ENCODE data around the gene PLA2G3. TPM values are rescaled to one million over a fixed set of nuclear protein-coding genes. Genes with fewer than 3 reads are reported as not detected.

PLA2G3 gene
- polyA plus RNA-seq, 2 of the 4 experiments (the other 2 are of a cell fraction), result not detected

GRCh38 chr22:31126128-31126868, 14.0 kb downstream of the PLA2G3 start:
- Histone ChIP-seq H3K4me3 (no peak overlapping the region), H3K4me1 (peaks cover 11% of the 10 kb centered on the region), H3K27ac (no peak overlapping the region), H3K9me3 (no peaks in the 10 kb centered on the region), H3K4me2 (no peak overlapping the region)
- ChIA-PET POLR2A (no interaction called here), CTCF (interaction anchor here (0.8 to 3.3 kb wide), 4 partner anchors 9 to 115 kb away, joined by 3 to 17 read pairs (median 4); partner anchors contain the start of gene SELENOM)
- DNase-seq (ENCODE audit: low read depth in 1 of 2, low spot score in 1 of 2), result no peak
- WGBS (ENCODE audit: missing lambda C conversion rate), result 93% methylated on average over 3 of the region's 22 CpGs
- ATAC-seq, result no peak
- TF ChIP-seq NPAS2 (CRISPR knock-in tag; IDR thresholded peaks at IDR 0.05; ENCODE audit: borderline replicate concordance) (no peak), CHD2 (IDR thresholded peaks at IDR 0.05; ENCODE audit: low read length, partially characterized antibody) (no peak)
- FAIRE-seq, result no peak

GRCh38 chr22:31125521-31126117, 14.7 kb downstream of the PLA2G3 start:
- FAIRE-seq (no peak), DNase-seq (ENCODE audit: low read depth in 1 of 2, low spot score in 1 of 2) (no peak), ATAC-seq (no peak)
- ChIA-PET POLR2A (no interaction called here), CTCF (interaction anchor here (0.8 to 3.3 kb wide), 4 partner anchors 9 to 116 kb away, joined by 3 to 17 read pairs (median 4); partner anchors contain the start of gene SELENOM)
- TF ChIP-seq EHF (CRISPR knock-in tag; IDR thresholded peaks at IDR 0.05) (no peak), HDAC2 (IDR thresholded peaks at IDR 0.05) (no peak), FOSB (CRISPR knock-in tag; IDR thresholded peaks at IDR 0.05) (no peak), PHF8 (IDR thresholded peaks at IDR 0.05; ENCODE audit: borderline replicate concordance, low read depth) (no peak), ZSCAN20 (CRISPR knock-in tag; IDR thresholded peaks at IDR 0.05) (no peak), EP300 (IDR thresholded peaks at IDR 0.05) (no peak), HOXB13 (CRISPR knock-in tag; IDR thresholded peaks at IDR 0.05; ENCODE audit: low read depth) (no peak), ZFP36 (IDR thresholded peaks at IDR 0.05; ENCODE audit: borderline replicate concordance, partially characterized antibody) (no peak), USF2 (IDR thresholded peaks at IDR 0.05) (no peak), EHMT2 (IDR thresholded peaks at IDR 0.05; ENCODE audit: low read depth) (no peak), RNF2 (IDR thresholded peaks at IDR 0.05; ENCODE audit: borderline replicate concordance, low read depth) (no peak), HEYL (CRISPR knock-in tag; IDR thresholded peaks at IDR 0.05) (no peak), GATA3 (IDR thresholded peaks at IDR 0.05; ENCODE audit: borderline replicate concordance) (no peak), HOXA7 (CRISPR knock-in tag; IDR thresholded peaks at IDR 0.05) (no peak), SMC3 (IDR thresholded peaks at IDR 0.05) (no peak), FOXS1 (CRISPR knock-in tag; IDR thresholded peaks at IDR 0.05) (no peak)
- TF ChIP-seq, protein P1, sequence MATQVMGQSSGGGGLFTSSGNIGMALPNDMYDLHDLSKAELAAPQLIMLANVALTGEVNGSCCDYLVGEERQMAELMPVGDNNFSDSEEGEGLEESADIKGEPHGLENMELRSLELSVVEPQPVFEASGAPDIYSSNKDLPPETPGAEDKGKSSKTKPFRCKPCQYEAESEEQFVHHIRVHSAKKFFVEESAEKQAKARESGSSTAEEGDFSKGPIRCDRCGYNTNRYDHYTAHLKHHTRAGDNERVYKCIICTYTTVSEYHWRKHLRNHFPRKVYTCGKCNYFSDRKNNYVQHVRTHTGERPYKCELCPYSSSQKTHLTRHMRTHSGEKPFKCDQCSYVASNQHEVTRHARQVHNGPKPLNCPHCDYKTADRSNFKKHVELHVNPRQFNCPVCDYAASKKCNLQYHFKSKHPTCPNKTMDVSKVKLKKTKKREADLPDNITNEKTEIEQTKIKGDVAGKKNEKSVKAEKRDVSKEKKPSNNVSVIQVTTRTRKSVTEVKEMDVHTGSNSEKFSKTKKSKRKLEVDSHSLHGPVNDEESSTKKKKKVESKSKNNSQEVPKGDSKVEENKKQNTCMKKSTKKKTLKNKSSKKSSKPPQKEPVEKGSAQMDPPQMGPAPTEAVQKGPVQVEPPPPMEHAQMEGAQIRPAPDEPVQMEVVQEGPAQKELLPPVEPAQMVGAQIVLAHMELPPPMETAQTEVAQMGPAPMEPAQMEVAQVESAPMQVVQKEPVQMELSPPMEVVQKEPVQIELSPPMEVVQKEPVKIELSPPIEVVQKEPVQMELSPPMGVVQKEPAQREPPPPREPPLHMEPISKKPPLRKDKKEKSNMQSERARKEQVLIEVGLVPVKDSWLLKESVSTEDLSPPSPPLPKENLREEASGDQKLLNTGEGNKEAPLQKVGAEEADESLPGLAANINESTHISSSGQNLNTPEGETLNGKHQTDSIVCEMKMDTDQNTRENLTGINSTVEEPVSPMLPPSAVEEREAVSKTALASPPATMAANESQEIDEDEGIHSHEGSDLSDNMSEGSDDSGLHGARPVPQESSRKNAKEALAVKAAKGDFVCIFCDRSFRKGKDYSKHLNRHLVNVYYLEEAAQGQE (IDR thresholded peaks at IDR 0.05), result no peak
- TF ChIP-seq, protein P2, sequence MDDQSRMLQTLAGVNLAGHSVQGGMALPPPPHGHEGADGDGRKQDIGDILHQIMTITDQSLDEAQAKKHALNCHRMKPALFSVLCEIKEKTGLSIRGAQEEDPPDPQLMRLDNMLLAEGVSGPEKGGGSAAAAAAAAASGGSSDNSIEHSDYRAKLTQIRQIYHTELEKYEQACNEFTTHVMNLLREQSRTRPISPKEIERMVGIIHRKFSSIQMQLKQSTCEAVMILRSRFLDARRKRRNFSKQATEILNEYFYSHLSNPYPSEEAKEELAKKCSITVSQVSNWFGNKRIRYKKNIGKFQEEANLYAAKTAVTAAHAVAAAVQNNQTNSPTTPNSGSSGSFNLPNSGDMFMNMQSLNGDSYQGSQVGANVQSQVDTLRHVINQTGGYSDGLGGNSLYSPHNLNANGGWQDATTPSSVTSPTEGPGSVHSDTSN (IDR thresholded peaks at IDR 0.05), result no peak
- TF ChIP-seq, protein P3, sequence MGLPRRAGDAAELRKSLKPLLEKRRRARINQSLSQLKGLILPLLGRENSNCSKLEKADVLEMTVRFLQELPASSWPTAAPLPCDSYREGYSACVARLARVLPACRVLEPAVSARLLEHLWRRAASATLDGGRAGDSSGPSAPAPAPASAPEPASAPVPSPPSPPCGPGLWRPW (IDR thresholded peaks at IDR 0.05), result no peak
- TF ChIP-seq, protein P4, sequence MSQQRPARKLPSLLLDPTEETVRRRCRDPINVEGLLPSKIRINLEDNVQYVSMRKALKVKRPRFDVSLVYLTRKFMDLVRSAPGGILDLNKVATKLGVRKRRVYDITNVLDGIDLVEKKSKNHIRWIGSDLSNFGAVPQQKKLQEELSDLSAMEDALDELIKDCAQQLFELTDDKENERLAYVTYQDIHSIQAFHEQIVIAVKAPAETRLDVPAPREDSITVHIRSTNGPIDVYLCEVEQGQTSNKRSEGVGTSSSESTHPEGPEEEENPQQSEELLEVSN (IDR thresholded peaks at IDR 0.05; ENCODE audit: borderline replicate concordance, low read depth), result no peak
- H3K27ac ChIP-seq, result no peak overlapping the region
- no peak overlapping the region for H3K4me2 ChIP-seq
- H3K4me1 ChIP-seq, result peaks cover 11% of the 10 kb centered on the region
- WGBS (ENCODE audit: missing lambda C conversion rate), result 100% methylated on average over 1 of the region's 12 CpGs
- no peak overlapping the region for H3K4me3 ChIP-seq
- H3K9me3 ChIP-seq, result no peaks in the 10 kb centered on the region

Data from A549 (cell line).